SW480 (cell line): ENCODE measurements around the gene GSC2.

Experiments used
- DNase-seq: peaks from one replicate; pipeline ENCODE4 v3.0.0-alpha.2; 2016; ENCODE audit warnings: low spot score

The GSC2 gene

DNA sequence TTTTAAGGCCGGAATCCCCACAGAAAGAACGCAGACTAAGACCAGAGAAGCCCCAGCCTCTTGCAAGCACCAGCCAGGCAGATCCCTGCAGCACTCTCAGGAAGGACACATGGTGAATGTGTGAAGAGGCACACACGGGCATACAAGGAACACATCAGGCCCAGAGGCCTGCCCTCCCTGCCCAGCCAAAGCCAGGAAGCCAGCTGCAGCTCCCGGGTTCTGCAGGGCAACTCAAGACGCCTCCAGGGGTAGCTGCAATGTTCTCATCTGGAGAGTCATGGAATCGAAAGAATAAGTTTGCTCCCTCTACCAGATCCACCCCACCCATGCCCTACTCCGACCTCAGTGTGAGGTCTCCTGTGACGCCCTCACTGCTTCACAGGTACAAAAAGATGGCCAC, 30.1 kb downstream of the GSC2 start:
- no peak for DNase-seq

DNA sequence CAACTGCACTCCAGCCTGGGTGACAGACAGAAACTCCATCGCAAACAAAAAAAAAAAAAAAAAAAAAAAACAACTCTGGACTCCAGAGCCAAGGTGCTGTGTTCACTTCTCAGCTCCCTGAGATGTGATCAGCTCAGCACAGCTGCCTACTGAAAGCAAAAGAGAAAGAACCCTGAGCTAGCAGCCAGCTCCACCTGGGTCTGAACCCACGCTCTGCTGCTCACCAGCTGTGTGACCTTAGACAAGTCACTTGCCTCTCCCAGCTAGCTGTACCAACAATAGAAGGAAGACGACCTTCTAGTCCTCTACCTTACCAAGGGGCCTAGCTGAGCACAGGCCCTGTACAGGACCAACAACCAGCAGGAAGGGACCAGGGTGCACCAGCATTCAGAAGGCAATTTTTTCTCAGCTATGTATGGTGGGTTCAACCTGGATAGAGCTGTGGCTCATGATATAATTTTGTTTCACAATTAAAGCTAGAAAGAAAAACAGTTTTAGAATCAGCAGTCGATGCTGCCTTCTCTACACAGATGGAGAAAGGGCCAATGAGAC, 31.7 kb downstream of the GSC2 start:
- no peak for DNase-seq

DNA sequence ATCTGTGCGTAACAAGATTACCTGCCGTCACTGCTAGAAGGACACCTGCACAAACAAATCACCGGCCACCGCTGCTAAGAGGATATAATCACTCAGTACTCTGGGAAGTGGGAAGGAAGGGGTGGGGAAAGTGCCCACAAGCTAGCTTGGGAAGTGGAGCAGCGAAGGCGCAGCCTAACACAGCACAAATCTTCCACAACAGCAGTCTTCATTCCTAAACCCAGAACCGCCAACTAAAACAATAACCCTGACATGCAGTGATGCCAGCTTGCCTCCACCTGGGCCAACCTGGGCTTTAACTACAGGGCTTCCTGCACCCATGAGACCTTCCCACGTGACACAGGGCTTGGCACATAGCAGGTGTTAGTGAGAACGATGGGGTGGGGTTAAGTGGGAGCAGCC, 33.0 kb downstream of the GSC2 start:
- DNase-seq, result no peak

DNA sequence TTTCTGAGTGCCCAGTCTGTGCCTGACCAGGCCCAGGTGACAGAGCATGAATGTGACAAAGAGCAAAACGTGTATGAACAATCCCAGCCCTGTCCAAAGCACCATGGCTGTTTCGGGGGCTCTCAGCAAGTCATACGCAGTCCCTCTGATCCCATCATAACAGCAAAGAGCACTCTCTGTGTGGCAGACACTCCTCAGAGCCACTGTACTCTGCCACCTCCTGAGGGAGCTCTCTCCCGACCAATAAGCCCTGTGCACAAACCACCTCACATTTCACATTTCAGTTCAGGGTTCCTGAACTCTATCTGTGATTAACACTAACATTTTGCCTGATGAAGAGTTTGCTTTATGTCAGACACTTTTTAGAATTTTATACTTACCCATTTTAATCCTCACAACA, 34.5 kb downstream of the GSC2 start:
- DNase-seq, result no peak

DNA sequence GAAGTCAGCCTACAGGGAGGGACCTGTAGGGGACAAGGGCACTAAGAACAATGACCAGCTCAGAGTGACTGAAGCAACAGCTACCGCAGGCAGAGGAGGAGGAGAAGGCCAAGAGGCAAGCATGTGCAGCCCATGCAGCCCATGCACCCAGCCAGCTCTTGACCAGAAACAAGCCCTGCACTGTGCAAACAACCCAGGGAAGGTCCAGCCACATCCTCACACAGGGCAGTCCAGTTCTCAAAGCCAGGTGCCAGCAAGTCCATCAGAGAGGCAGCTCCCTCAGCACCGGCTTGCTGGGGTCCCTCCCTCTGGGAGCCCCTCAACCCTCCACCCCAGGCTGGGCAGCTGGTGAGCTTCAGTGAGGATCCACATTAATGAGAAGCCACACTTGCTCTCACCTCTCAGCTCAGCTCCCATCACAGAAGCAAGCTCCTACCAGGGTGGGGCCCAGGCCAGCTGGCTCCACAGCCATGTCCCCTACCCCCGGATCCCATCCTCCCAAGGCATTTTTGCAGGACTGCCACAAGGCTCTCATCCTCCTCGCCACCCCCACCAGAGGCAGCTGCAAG, 35.0 kb downstream of the GSC2 start:
- no peak for DNase-seq

DNA sequence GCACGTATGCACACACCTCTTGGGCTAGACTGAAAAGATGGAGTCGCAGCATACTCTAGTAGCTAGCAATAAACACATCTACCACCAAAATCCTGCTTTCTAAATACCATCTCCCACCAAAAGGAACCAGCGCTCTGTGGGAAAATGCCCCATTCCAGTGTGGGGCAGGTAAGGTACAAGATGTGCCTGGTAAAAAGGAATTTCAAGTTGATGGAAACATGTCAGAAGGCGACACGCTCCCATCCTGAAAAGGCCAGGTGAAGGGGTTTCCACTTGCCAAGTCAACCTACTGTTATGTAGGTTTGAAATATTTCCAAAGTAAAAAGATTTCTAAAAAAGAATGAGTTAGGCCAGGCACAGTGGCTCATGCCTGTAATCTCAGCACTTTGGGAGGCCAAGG, 36.7 kb downstream of the GSC2 start:
- no peak for DNase-seq

DNA sequence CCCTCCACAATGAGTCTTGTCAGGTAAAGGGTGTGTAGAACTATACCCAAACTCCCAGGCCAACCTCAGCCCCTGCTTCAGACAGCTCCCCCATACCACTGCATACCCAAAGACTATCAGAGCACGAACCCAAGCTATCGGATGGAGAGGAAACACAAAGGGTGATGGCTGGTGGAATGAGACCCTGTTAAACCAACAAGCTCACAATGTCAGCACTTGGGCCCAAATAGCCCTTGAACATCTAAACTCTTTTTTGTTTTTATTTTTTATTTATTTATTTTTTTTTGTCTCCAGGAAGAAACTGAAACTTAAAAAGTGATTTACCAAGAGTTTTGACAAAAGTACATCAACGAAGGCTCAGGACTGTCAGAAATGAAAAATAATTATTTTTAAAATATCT, 38.5 kb downstream of the GSC2 start:
- DNase-seq, result no peak

DNA sequence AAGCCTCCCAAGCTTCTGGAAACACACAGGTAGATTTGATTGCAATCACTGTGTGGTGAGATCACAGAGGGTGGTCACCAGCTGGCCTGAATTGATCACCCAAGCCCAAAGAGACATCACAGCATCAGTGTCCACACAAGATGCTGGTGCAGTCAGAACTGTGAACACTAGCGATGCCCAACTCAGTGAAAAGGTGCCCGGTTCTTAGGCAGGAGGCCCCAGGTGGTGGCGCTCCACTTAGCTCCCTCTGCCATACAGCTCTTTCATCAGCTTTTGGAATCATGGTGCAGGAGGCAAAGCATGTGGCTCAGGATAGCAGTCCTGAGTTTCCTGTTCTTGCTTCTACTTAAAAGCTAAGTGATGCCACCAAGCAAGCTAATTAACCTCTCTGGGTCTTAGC, 39.0 kb downstream of the GSC2 start:
- DNase-seq, result no peak

DNA sequence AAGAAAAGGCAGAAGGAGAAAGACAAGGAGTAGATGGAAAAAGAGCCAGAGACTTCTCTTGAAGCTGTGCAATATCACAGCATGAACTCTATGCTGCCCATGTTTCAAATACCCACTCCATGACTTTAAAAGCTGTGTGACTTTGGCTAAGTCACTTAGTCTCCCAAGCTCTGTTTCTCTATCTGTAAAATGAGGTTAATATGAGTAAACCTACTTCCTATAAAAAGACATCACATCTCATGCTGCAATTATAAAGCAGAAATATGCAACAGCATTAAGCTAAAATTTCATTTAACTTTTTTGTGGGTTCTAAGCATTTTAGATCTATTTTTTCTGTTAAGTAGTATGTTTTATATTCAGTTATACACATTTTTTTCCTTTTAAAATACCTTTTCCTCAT, 39.4 kb downstream of the GSC2 start:
- no peak for DNase-seq

DNA sequence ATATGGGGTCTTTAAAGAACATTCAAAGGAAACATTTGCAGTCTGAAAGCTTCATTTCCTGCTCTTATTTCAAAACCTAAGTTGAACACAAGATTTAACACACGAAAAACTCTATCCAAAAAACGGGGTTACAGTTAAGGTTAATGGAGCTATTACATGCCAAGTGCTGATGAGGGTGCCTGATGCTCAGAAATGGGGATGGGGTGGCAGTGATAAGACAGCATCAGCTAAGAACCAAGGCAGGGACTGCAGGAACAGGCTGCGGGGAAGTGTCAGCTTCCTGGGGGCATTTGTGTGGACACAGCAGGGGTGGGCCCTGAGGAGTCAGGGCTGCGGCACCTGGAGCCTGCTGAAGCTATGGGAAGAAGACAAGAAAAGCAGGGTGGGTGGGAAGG, 40.0 kb downstream of the GSC2 start:
- DNase-seq, result no peak

DNA sequence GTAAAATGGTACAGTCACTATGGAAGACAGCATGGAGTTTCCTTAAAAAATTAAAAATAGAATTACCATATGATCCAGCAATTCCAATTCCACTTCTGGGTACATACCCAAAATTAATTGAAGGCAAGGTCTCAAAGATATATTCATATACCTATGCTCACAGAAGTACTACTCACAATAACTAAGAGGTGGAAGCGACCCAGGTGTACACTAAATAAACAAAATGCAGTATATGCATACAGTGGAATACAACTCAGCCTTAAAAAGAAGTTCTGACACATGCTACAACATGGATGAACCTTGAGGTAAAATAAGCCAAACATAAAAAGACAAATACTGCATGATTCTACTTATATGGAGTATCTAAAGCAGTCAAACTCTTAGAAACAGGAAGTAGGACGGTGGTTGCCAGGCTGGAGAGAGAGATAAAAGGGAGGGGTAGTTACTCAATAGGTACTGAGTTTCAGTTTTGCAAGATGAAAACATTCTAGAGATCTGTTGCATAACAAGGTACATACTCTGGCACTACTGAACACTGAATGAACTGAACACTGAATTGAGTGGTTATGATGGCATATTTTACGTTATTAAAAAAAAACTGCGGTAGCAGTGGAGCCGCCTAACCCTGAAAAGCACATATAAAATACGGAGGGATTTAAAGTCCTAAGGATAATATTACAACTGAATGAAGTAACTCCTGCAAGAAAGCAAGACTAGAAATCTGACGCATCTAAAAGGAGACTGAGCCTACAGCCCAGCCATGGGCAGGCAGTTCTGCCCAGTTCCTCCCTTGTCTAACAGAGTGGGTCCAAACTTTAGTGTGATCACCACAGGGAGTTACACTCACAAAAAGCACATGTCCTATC, 40.7 kb downstream of the GSC2 start:
- DNase-seq, result no peak

DNA sequence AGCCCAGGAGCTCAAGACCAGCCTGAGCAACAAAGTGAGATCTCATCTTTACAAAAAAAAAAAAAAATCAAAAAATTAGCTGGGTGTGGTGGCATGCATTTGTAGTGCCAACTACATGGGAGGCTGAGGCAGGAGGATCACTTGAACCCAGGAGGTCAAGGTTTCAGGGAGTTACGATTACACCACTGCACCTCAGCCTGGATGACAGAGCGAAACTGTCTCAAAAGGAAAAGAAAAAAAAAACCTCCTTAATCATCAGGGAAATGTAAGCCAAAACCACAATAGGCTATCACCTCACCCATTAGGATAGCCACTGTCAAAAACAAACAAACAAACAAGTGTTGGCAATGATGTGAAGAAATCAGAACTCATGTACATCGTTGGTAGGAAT, 41.3 kb downstream of the GSC2 start:
- no peak for DNase-seq

DNA sequence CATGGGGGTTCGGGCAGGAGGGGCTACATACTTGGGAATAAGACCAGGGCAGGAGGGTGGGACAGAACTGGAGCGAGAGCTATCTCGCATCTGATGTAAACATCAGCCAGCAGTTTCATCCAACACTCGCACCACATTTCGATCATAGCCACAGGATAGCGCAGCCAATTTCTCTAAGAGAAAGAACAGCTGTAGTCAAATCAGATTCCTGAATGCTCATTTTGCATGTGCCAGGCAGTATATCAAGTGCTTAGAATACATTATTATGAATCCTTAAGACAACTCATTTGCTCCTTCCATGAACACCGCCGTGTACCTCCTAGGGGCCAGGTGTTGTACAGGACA, 42.4 kb downstream of the GSC2 start:
- DNase-seq, result no peak

DNA sequence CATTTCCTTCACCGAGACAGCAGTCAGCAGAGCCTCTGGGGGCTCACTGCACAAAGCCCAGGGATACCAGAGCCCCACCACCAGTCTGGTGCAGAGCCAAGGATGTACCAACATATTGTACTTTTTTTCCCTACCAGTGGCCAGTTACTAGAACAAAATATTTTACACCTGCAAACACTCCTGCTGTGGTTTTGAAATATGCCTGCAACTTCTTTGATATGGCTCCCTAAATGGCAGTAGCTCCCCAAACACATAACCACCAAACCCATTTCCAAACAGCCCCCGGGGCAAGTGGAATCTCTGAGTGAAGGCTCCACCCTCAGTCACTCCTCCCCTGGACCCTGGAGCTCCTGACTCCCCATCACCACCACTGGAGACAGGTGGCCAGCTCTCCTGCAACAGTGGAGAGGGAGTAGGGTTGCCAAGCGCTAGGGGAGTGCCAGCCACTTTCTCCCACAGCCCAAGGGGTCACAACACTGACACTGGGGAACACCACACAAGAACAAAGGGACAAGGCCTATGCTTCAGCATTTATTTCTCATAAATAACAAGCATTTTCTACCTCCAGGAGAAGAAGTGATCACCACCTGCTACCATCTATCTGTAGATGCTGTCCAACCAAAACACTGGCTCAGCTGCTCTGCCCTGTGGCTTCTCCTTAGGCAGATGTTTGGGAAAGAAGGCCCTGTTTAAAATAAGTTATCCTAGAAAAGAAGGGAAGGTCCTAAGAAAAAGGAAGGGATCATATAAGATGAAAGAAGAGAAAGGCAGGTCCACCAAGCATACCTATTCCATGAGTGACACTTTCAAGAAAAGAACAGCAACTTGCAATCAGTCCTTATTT, 43.0 kb downstream of the GSC2 start:
- DNase-seq, result peak; percentile 69

DNA sequence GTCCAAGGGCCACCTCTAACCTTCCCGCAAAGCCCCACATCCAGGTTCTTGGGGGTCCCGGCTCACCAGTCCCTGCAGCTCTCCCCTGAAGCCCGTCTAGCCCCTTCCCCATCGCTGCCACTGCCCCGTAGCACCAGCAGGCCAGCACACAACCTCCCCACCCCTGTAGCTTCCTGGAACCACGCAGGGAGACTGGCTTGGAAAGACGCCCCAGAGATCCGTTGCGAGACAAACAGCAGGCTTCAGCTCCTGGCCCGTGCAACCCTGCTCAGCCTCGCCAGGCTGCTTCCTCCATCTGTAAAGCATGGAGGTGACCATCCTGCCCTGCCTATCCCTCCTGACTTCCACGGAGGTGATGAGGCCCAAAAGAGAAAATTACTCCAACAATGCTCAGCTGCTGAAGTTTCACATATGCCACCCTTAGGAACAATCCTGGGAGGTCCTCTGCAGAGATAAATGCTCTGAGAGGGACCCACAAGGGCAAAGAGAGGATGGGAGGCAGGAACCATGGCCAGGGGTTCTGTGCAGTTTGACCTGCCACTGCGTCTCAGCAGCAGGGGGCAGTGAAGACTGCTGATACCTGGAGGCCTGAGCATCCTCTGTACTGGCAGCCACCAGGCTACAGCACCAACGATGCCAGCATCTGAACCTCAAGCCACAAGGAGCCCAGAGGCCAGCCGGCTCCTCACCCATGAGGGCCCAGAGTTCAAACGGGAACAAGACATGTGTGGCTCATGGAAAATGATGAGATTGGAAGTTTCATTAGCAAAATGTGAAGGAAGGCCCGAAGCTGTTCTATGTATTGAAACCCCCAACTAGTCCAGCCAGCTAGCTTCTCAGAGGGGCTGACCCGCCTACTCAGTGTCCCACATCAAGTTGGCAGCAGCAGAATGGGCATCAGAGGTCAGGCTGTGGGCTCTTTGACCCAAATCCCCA, 44.0 kb downstream of the GSC2 start:
- DNase-seq, result peak; percentile 18

DNA sequence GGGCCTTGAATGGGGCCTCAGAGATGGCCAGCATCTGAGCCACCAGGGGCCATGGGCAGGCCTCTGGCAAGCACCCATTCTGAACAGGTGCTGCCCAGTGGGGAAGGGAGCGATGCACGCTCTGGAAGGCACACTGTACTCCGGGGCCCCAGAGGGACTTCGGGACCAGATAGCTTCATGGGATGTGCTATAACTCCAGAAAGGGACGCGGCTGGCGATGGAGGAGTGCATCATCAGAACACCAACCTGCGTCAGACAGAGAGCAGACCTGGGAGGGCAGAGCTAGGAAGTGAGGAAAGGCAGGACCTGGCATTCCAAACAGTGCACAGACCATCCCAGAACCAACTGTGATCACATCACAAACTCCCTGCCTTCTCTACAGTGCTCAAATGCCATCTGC, 44.6 kb downstream of the GSC2 start:
- DNase-seq, result no peak

DNA sequence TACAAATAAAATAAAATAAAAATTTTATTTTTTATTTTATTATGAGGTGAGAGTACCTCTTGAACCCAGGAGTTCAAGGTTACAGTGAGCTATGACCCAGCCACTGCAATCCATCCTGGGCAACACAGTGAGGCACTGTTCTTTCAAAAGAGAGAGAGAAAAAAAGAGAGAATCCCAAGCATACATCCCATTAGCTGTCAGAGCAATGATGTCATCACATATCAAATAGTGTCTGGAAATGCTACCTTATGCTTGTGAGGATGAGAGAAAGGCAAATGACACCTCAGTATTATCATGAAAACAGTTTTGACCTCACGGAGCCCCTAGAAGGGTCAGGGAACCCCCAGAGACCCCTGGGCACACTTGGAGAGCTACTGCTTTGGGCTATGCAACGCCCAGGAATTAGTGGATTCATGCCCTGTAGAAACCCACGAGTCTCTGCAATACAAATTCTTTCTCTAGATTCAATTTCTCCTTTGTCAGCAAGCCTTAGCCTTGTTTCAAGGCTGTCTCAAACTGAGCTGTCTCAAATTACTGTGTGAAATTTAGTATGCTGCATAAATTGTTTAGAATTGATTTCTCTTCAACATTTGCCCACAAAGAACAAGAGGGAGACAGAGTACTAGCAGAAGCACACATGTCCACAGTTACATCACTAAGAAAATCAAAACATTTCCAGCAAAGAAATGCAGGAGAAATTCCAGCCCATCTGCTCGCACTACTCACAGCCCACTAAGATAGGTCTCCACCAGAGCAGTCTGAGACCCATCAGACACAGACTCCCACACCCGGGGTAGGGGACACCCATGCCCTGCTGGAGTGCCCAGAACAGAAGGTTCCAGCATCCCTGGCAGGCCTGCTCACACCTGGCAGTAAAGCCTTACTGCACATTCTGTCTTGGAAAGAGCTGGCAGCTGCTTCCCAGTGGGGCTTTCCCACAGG, 45.9 kb downstream of the GSC2 start:
- no peak for DNase-seq

DNA sequence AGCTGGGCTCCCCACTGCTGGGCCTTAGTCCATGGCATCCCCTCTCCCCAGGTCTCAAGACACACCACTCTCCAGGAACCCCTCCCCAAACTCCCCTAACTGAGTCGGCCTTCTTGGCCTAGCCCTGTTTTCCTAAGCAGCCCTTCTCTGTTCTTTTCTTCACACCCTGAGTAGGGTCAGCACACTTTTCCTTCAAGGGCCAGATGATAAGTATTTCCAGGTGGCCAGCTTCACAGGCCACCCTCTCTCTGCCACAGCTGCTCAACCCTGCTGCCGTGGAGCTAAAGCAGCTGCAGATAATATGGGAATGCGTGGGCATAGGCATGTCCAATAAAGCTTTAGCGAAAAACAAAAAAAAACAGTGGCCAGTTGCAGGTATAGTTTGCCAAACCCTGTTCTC, 51.9 kb downstream of the GSC2 start:
- no peak for DNase-seq

DNA sequence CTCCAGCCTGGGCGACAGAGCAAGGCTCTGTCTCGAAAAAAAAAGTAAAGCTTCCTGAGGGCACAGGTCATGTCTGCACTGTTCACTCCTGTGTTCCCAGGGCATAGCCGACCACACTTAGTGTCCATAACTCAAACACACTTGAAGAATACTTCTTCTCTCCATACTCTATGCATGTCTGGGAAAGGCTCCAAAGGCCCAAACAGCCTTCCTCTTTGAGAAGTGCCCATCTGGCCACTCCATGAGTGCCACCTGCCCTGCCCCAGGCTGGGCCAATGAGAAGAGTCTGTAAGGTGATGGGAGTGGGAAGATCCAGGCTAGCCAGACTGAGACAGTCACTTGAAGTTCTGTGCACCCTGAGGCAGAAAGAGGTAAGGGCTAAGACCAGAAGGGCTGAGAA, 52.6 kb downstream of the GSC2 start:
- DNase-seq, result no peak
